Measurements from ENCODE around the gene TBC1D22A. TPM values are rescaled to one million over a fixed set of nuclear protein-coding genes. Genes with fewer than 3 reads are reported as not detected.

Gene TBC1D22A
- total RNA-seq, 1 experiment from 2014 or later = 32.6 TPM

- peak in 1 of 2 experiments; percentile 12 for DNase-seq
- Histone ChIP-seq H3K4me3 (ENCODE audit: low read depth, low read length) (no peak overlapping the region), H3K4me1 (no peaks in the 10 kb centered on the region), H3K27me3 (replicated peaks; ENCODE audit: control insufficient read depth, insufficient read depth, low read length) (no peaks in the 10 kb centered on the region), H3K36me3 (ENCODE audit: control insufficient read depth, insufficient read depth, low read length) (no peaks in the 10 kb centered on the region), H3K9me3 (no peaks in the 10 kb centered on the region)
- Mint-ChIP-seq H3K27ac (ENCODE audit: unreplicated experiment) (no peak overlapping the region), H3K36me3 (ENCODE audit: insufficient read depth, unreplicated experiment) (peaks cover 14% of the 10 kb centered on the region), H3K4me3 (ENCODE audit: unreplicated experiment) (no peak overlapping the region), H3K27me3 (ENCODE audit: insufficient read depth, unreplicated experiment) (no peaks in the 10 kb centered on the region), H3K9me3 (ENCODE audit: unreplicated experiment) (no peaks in the 10 kb centered on the region), H3K4me1 (ENCODE audit: low read depth, unreplicated experiment) (no peaks in the 10 kb centered on the region)
- no peak for TF ChIP-seq CTCF (IDR thresholded peaks at IDR 0.05; ENCODE audit: insufficient read depth in 1 of 2, low read depth in 1 of 2, low read length in 1 of 2, severe bottlenecking in 1 of 2, unreplicated experiment in 1 of 2)
- BruUV-seq (replicated peaks) = no TSS peak
- intact Hi-C loops (cut with micrococcal nuclease; ENCODE audit: unreplicated experiment) = no loop called here
- CTCF ChIA-PET = no interaction called here
- POLR2A ChIA-PET = no interaction called here
These were observed 240.2 kb downstream of the TBC1D22A start for GRCh38 chr22:47002692-47003091.

GRCh38 chr22:47005506-47006408 lies 243.3 kb downstream of the TBC1D22A start:
- ChIA-PET CTCF (no interaction called here), POLR2A (no interaction called here)
- H3K4me3 Mint-ChIP-seq (ENCODE audit: unreplicated experiment) = no peak overlapping the region
- H3K4me1 ChIP-seq = no peaks in the 10 kb centered on the region
- no peak overlapping the region for H3K27ac Mint-ChIP-seq (ENCODE audit: unreplicated experiment)
- no peaks in the 10 kb centered on the region for H3K27me3 Mint-ChIP-seq (ENCODE audit: insufficient read depth, unreplicated experiment)
- H3K36me3 ChIP-seq (ENCODE audit: control insufficient read depth, insufficient read depth, low read length) = no peaks in the 10 kb centered on the region
- H3K4me3 ChIP-seq (ENCODE audit: low read depth, low read length) = no peak overlapping the region
- H3K36me3 Mint-ChIP-seq (ENCODE audit: insufficient read depth, unreplicated experiment) = no peaks in the 10 kb centered on the region
- no peak for TF ChIP-seq CTCF (IDR thresholded peaks at IDR 0.05; ENCODE audit: insufficient read depth in 1 of 2, low read depth in 1 of 2, low read length in 1 of 2, severe bottlenecking in 1 of 2, unreplicated experiment in 1 of 2)
- intact Hi-C loops (cut with micrococcal nuclease; ENCODE audit: unreplicated experiment) = no loop called here
- peak in 1 of 2 experiments; percentile 7 for DNase-seq
- no peaks in the 10 kb centered on the region for H3K4me1 Mint-ChIP-seq (ENCODE audit: low read depth, unreplicated experiment)
- H3K9me3 ChIP-seq = no peaks in the 10 kb centered on the region
- no peaks in the 10 kb centered on the region for H3K27me3 ChIP-seq (replicated peaks; ENCODE audit: control insufficient read depth, insufficient read depth, low read length)
- BruUV-seq (replicated peaks) = no TSS peak
- H3K9me3 Mint-ChIP-seq (ENCODE audit: unreplicated experiment) = no peaks in the 10 kb centered on the region

- Histone ChIP-seq H3K4me3 (ENCODE audit: low read depth, low read length) (no peak overlapping the region), H3K9me3 (no peaks in the 10 kb centered on the region), H3K4me1 (no peaks in the 10 kb centered on the region), H3K27me3 (replicated peaks; ENCODE audit: control insufficient read depth, insufficient read depth, low read length) (no peaks in the 10 kb centered on the region), H3K36me3 (ENCODE audit: control insufficient read depth, insufficient read depth, low read length) (no peaks in the 10 kb centered on the region)
- BruUV-seq (replicated peaks) = no TSS peak
- DNase-seq = no peak
- Mint-ChIP-seq H3K27ac (ENCODE audit: unreplicated experiment) (no peak overlapping the region), H3K4me3 (ENCODE audit: unreplicated experiment) (no peak overlapping the region), H3K4me1 (ENCODE audit: low read depth, unreplicated experiment) (no peaks in the 10 kb centered on the region), H3K27me3 (ENCODE audit: insufficient read depth, unreplicated experiment) (no peaks in the 10 kb centered on the region), H3K9me3 (ENCODE audit: unreplicated experiment) (no peaks in the 10 kb centered on the region), H3K36me3 (ENCODE audit: insufficient read depth, unreplicated experiment) (no peaks in the 10 kb centered on the region)
- TF ChIP-seq CTCF (IDR thresholded peaks at IDR 0.05; ENCODE audit: insufficient read depth in 1 of 2, low read depth in 1 of 2, low read length in 1 of 2, severe bottlenecking in 1 of 2, unreplicated experiment in 1 of 2) = no peak
- POLR2A ChIA-PET = no interaction called here
- CTCF ChIA-PET = no interaction called here
- intact Hi-C loops (cut with micrococcal nuclease; ENCODE audit: unreplicated experiment) = no loop called here
These were observed 244.0 kb downstream of the TBC1D22A start for GRCh38 chr22:47006433-47006832.
